Measurements from ENCODE around the gene ERCC8. TPM values are rescaled to one million over a fixed set of nuclear protein-coding genes. Genes with fewer than 3 reads are reported as not detected.

ERCC8 gene
- total and polyA plus RNA-seq, 2 experiments from 2014 or later: 21.6 to 53.9 TPM

GRCh38 chr5:60843386-60843935, 101.4 kb downstream of the ERCC8 start:
- Histone ChIP-seq H3K36me3 (ENCODE audit: insufficient read depth) (no peaks in the 10 kb centered on the region), H2AFZ (peak overlapping the region; percentile 94; the same call in 1 of the 2 replicates), H3K4me3 (peak overlapping the region; percentile 84), H3K9me2 (ENCODE audit: insufficient read depth) (no peaks in the 10 kb centered on the region), H3K27me3 (ENCODE audit: insufficient read depth) (peaks cover 24% of the 10 kb centered on the region), H3K4me1 (ENCODE audit: insufficient read depth) (peaks cover 20% of the 10 kb centered on the region), H3K79me2 (replicated peaks; ENCODE audit: insufficient read depth) (peaks cover 12% of the 10 kb centered on the region), H3K27ac (ENCODE audit: low read depth) (no peak overlapping the region), H4K20me1 (replicated peaks; ENCODE audit: insufficient read depth) (peaks cover 12% of the 10 kb centered on the region; the same call in 1 of the 2 replicates), H3F3A (replicated peaks; ENCODE audit: low read depth) (0 out of 2 replicates have a peak, but pooled peaks cover 4% of the 10 kb centered on the region), H3K4me2 (peak overlapping the region; percentile 97)
- peak; percentile 64 for ATAC-seq
- Mint-ChIP-seq H3K4me3 (peak overlapping the region; percentile 87), H3K36me3 (ENCODE audit: low read depth) (no peaks in the 10 kb centered on the region; the same call in 2 of the 3 replicates), H3K27ac (no peak overlapping the region), H3K27me3 (ENCODE audit: insufficient read depth, low read depth, poor library complexity) (peaks cover 22% of the 10 kb centered on the region), H3K9me3 (no peaks in the 10 kb centered on the region), H3K4me1 (peaks cover 23% of the 10 kb centered on the region)
- peak; percentile 73 for DNase-seq (ENCODE audit: low spot score)
- TF ChIP-seq EZH2phosphoT487 (IDR thresholded peaks at IDR 0.05; ENCODE audit: unreplicated experiment): no peak
- no peak for TF ChIP-seq POLR2AphosphoS5 (IDR thresholded peaks at IDR 0.05; ENCODE audit: low read depth)
- TF ChIP-seq, protein P1, sequence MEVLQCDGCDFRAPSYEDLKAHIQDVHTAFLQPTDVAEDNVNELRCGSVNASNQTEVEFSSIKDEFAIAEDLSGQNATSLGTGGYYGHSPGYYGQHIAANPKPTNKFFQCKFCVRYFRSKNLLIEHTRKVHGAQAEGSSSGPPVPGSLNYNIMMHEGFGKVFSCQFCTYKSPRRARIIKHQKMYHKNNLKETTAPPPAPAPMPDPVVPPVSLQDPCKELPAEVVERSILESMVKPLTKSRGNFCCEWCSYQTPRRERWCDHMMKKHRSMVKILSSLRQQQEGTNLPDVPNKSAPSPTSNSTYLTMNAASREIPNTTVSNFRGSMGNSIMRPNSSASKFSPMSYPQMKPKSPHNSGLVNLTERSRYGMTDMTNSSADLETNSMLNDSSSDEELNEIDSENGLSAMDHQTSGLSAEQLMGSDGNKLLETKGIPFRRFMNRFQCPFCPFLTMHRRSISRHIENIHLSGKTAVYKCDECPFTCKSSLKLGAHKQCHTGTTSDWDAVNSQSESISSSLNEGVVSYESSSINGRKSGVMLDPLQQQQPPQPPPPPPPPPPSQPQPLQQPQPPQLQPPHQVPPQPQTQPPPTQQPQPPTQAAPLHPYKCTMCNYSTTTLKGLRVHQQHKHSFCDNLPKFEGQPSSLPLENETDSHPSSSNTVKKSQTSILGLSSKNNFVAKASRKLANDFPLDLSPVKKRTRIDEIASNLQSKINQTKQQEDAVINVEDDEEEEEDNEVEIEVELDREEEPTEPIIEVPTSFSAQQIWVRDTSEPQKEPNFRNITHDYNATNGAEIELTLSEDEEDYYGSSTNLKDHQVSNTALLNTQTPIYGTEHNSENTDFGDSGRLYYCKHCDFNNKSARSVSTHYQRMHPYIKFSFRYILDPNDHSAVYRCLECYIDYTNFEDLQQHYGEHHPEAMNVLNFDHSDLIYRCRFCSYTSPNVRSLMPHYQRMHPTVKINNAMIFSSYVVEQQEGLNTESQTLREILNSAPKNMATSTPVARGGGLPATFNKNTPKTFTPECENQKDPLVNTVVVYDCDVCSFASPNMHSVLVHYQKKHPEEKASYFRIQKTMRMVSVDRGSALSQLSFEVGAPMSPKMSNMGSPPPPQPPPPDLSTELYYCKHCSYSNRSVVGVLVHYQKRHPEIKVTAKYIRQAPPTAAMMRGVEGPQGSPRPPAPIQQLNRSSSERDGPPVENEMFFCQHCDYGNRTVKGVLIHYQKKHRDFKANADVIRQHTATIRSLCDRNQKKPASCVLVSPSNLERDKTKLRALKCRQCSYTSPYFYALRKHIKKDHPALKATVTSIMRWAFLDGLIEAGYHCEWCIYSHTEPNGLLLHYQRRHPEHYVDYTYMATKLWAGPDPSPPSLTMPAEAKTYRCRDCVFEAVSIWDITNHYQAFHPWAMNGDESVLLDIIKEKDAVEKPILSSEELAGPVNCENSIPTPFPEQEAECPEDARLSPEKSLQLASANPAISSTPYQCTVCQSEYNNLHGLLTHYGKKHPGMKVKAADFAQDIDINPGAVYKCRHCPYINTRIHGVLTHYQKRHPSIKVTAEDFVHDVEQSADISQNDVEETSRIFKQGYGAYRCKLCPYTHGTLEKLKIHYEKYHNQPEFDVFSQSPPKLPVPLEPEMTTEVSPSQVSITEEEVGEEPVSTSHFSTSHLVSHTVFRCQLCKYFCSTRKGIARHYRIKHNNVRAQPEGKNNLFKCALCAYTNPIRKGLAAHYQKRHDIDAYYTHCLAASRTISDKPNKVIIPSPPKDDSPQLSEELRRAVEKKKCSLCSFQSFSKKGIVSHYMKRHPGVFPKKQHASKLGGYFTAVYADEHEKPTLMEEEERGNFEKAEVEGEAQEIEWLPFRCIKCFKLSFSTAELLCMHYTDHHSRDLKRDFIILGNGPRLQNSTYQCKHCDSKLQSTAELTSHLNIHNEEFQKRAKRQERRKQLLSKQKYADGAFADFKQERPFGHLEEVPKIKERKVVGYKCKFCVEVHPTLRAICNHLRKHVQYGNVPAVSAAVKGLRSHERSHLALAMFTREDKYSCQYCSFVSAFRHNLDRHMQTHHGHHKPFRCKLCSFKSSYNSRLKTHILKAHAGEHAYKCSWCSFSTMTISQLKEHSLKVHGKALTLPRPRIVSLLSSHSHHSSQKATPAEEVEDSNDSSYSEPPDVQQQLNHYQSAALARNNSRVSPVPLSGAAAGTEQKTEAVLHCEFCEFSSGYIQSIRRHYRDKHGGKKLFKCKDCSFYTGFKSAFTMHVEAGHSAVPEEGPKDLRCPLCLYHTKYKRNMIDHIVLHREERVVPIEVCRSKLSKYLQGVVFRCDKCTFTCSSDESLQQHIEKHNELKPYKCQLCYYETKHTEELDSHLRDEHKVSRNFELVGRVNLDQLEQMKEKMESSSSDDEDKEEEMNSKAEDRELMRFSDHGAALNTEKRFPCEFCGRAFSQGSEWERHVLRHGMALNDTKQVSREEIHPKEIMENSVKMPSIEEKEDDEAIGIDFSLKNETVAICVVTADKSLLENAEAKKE (CRISPR knock-in tag; IDR thresholded peaks at IDR 0.05): no peak
- no peak for TF ChIP-seq JUNB (IDR thresholded peaks at IDR 0.05; ENCODE audit: unreplicated experiment)
- no peak for TF ChIP-seq STAT1 (IDR thresholded peaks at IDR 0.05; ENCODE audit: unreplicated experiment)
- no peak for TF ChIP-seq CREB1 (CRISPR knock-in tag; IDR thresholded peaks at IDR 0.05; ENCODE audit: low read depth)
- TF ChIP-seq, protein P2, sequence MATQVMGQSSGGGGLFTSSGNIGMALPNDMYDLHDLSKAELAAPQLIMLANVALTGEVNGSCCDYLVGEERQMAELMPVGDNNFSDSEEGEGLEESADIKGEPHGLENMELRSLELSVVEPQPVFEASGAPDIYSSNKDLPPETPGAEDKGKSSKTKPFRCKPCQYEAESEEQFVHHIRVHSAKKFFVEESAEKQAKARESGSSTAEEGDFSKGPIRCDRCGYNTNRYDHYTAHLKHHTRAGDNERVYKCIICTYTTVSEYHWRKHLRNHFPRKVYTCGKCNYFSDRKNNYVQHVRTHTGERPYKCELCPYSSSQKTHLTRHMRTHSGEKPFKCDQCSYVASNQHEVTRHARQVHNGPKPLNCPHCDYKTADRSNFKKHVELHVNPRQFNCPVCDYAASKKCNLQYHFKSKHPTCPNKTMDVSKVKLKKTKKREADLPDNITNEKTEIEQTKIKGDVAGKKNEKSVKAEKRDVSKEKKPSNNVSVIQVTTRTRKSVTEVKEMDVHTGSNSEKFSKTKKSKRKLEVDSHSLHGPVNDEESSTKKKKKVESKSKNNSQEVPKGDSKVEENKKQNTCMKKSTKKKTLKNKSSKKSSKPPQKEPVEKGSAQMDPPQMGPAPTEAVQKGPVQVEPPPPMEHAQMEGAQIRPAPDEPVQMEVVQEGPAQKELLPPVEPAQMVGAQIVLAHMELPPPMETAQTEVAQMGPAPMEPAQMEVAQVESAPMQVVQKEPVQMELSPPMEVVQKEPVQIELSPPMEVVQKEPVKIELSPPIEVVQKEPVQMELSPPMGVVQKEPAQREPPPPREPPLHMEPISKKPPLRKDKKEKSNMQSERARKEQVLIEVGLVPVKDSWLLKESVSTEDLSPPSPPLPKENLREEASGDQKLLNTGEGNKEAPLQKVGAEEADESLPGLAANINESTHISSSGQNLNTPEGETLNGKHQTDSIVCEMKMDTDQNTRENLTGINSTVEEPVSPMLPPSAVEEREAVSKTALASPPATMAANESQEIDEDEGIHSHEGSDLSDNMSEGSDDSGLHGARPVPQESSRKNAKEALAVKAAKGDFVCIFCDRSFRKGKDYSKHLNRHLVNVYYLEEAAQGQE (IDR thresholded peaks at IDR 0.05; ENCODE audit: unreplicated experiment): no peak
- TF ChIP-seq ZNF331 (CRISPR knock-in tag; IDR thresholded peaks at IDR 0.05; ENCODE audit: low read depth): no peak
- TF ChIP-seq, protein P3, sequence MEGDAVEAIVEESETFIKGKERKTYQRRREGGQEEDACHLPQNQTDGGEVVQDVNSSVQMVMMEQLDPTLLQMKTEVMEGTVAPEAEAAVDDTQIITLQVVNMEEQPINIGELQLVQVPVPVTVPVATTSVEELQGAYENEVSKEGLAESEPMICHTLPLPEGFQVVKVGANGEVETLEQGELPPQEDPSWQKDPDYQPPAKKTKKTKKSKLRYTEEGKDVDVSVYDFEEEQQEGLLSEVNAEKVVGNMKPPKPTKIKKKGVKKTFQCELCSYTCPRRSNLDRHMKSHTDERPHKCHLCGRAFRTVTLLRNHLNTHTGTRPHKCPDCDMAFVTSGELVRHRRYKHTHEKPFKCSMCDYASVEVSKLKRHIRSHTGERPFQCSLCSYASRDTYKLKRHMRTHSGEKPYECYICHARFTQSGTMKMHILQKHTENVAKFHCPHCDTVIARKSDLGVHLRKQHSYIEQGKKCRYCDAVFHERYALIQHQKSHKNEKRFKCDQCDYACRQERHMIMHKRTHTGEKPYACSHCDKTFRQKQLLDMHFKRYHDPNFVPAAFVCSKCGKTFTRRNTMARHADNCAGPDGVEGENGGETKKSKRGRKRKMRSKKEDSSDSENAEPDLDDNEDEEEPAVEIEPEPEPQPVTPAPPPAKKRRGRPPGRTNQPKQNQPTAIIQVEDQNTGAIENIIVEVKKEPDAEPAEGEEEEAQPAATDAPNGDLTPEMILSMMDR (conservative IDR thresholded peaks at IDR 0.05; ENCODE audit: low read depth in 2 of 2): no peak; a peak in 1 of 4 replicates
- no peak for TF ChIP-seq EZH2 (IDR thresholded peaks at IDR 0.05; ENCODE audit: low read depth, unreplicated experiment)
- TF ChIP-seq ZNF114 (CRISPR knock-in tag; IDR thresholded peaks at IDR 0.05): no peak
- no peak for TF ChIP-seq NANOG (IDR thresholded peaks at IDR 0.05; ENCODE audit: borderline replicate concordance)
- TF ChIP-seq, protein P4, sequence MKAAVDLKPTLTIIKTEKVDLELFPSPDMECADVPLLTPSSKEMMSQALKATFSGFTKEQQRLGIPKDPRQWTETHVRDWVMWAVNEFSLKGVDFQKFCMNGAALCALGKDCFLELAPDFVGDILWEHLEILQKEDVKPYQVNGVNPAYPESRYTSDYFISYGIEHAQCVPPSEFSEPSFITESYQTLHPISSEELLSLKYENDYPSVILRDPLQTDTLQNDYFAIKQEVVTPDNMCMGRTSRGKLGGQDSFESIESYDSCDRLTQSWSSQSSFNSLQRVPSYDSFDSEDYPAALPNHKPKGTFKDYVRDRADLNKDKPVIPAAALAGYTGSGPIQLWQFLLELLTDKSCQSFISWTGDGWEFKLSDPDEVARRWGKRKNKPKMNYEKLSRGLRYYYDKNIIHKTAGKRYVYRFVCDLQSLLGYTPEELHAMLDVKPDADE (IDR thresholded peaks at IDR 0.05): no peak

All from GM23338 (cell line).